HepG2 (cell line): ENCODE measurements around the gene DPEP3. TPM values are rescaled to one million over a fixed set of nuclear protein-coding genes. Genes with fewer than 3 reads are reported as not detected.
A peak's percentile ranks its signal among the peaks of the same experiment; 100 is the strongest.

Experiments
- HNRNPLL ChIP-seq: fragments of 200-400 bp; formaldehyde crosslinking; IDR thresholded peaks from 2 replicates; pipeline ENCODE4 v1.6.1; 2017; ENCODE audit warnings: mild to moderate bottlenecking, low read depth, low read length; ENCODE audit not compliant: poor library complexity, severe bottlenecking
- IKZF1 ChIP-seq: fragments of 450-650 bp; IDR thresholded peaks from 2 replicates; pipeline ENCODE4 v1.7.1; 2016
- KDM6A ChIP-seq: IDR thresholded peaks from 2 replicates; pipeline ENCODE4 v1.6.1; 2016; ENCODE audit warnings: low read depth
- MEF2D ChIP-seq: sonication (generic); formaldehyde crosslinking; IDR thresholded peaks from 2 replicates; pipeline ENCODE4 v1.5.1; 2020; ENCODE audit warnings: mild to moderate bottlenecking, missing genetic modification reagents
- MLLT10 ChIP-seq: sonication (generic); formaldehyde crosslinking; IDR thresholded peaks from 2 replicates; pipeline ENCODE4 v1.4.0; 2020; ENCODE audit warnings: missing genetic modification reagents
- MXI1 ChIP-seq: IDR thresholded peaks from 3 replicates; pipeline ENCODE4 v1.6.1; 2012; ENCODE audit warnings: low read depth, low read length, inconsistent platforms, borderline replicate concordance
- ONECUT2 ChIP-seq: sonication (generic); formaldehyde crosslinking; IDR thresholded peaks from 2 replicates; pipeline ENCODE4 v1.4.0; 2020; ENCODE audit warnings: missing genetic modification reagents
- PITX1 ChIP-seq: sonication (generic); formaldehyde crosslinking; IDR thresholded peaks from 2 replicates; pipeline ENCODE4 v1.5.1; 2020; ENCODE audit warnings: mild to moderate bottlenecking, missing genetic modification reagents
- SAP130 ChIP-seq: IDR thresholded peaks from 2 replicates; pipeline ENCODE4 v1.6.1; 2016; ENCODE audit warnings: low read depth
- SATB2 ChIP-seq: sonication (generic); formaldehyde crosslinking; IDR thresholded peaks from 2 replicates; pipeline ENCODE4 v1.5.0; 2020; ENCODE audit warnings: missing genetic modification reagents
- STAT5B ChIP-seq: sonication (generic); formaldehyde crosslinking; IDR thresholded peaks from 2 replicates; pipeline ENCODE4 v1.4.0; 2020; ENCODE audit warnings: missing genetic modification reagents
- TEF ChIP-seq: sonication (generic); formaldehyde crosslinking; IDR thresholded peaks from 2 replicates; pipeline ENCODE4 v1.5.0; 2020; ENCODE audit warnings: missing genetic modification reagents
- XBP1 ChIP-seq: sonication (generic); formaldehyde crosslinking; IDR thresholded peaks from 2 replicates; pipeline ENCODE4 v1.5.0; 2020; ENCODE audit warnings: missing genetic modification reagents
- ZBTB34 ChIP-seq: sonication (generic); formaldehyde crosslinking; IDR thresholded peaks from 2 replicates; pipeline ENCODE4 v1.8.0; 2022; ENCODE audit warnings: mild to moderate bottlenecking, missing genetic modification reagents
- ZFP62 ChIP-seq: sonication (generic); formaldehyde crosslinking; IDR thresholded peaks from 2 replicates; pipeline ENCODE4 v1.4.0; 2020; ENCODE audit warnings: missing genetic modification reagents
- ZKSCAN5 ChIP-seq: sonication (generic); formaldehyde crosslinking; IDR thresholded peaks from 2 replicates; pipeline ENCODE4 v1.5.1; 2020; ENCODE audit warnings: mild to moderate bottlenecking, missing genetic modification reagents
- ZNF260 ChIP-seq: sonication (generic); formaldehyde crosslinking; IDR thresholded peaks from 2 replicates; pipeline ENCODE4 v1.4.0; 2020; ENCODE audit warnings: missing genetic modification reagents, low read depth, mild to moderate bottlenecking, borderline replicate concordance
- ZNF710 ChIP-seq: sonication (generic); formaldehyde crosslinking; IDR thresholded peaks from 2 replicates; pipeline ENCODE4 v1.5.0; 2020; ENCODE audit warnings: mild to moderate bottlenecking, missing genetic modification reagents, borderline replicate concordance
- polyA plus RNA-seq, 8 experiments: library from polyadenylated mRNA; depleted of rRNA in 3 of 8; stranded (reverse) in 7 of 8; unstranded in 1 of 8; fragments of >200 nt; fragmentation: Illumina TruSeq in 4 of 8; extraction: Trizol in 4 of 8; gene quantifications; 2 replicates each; pipeline versions ENCODE4 v1.2.1 to v1.2.3, GENCODE V29; 2011 to 2016; ENCODE audit warnings: low read depth in 4 of 8, missing spikeins in 1 of 8, mixed read lengths in 1 of 8; ENCODE audit not compliant: insufficient read depth in 1 of 8
- total RNA-seq, 5 experiments: library from RNA; depleted of rRNA; stranded (reverse); fragments of >200 nt; fragmentation: Illumina TruSeq; extraction: Trizol; gene quantifications; 2 replicates each; pipeline ENCODE4 v1.2.3, GENCODE V29; 2016; ENCODE audit warnings: low read depth in 1 of 5
- TF ChIP-seq, protein P1 (sequence below): sonication (generic); formaldehyde crosslinking; IDR thresholded peaks from 2 replicates; pipeline ENCODE4 v1.5.1; 2020; ENCODE audit warnings: mild to moderate bottlenecking, missing genetic modification reagents, borderline replicate concordance
- TF ChIP-seq, protein P2 (sequence below): sonication (generic); formaldehyde crosslinking; IDR thresholded peaks from 2 replicates; pipeline ENCODE4 v1.8.0; 2022; ENCODE audit warnings: mild to moderate bottlenecking, missing genetic modification reagents, moderate library complexity

Gene DPEP3
- total and polyA plus RNA-seq, 2 of the 13 experiments (the other 11 are each of a cell fraction or from before 2014, with no cell fraction given), result not detected

DNA sequence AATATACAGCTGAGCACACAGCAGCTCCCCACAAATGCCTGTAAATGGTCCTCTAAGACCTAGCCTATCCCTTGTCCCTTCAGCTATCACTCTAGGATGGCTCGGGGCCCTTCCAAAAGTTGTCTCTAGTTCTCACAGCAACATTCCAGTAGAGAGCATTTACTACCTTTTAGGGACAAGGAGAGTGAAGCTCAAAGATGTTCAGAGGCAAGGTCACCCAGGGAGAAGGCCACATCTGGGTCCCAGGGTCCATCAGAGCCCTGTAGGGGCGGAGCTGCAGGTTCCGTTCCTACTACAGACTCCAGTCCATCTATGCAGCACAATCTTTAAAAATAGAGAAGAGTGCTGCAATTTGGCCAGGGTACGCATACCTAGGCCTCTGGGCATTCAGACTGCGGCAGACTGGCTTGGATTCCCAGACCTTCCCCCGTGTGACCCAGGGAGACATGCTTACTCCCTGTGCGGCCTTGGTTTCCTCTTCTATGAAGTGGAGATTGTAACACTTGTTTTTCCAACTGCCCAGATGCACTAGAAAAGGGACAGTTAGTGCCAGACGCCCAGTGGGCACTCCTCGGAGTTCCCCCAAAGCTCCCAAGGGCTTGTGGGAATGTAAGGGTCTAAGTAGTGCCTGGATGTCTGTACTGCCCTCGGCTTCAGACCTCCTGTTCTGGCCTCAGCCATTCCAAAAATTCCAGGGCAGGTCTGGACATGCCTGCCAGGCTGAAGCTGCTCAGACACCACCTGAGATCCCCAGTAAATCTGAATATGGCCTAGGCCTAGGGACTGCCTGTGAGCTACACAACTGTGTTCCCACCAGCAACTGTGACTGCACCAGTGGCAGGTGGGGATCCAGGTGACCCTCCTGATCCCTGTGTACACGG is 14.4 kb downstream of the DPEP3 start (continued):
- TF ChIP-seq MLLT10 (CRISPR knock-in tag) (no peak), TEF (CRISPR knock-in tag) (no peak), SAP130 (CRISPR knock-in tag) (peak; percentile 27), IKZF1 (no peak), ZNF710 (CRISPR knock-in tag) (no peak), ONECUT2 (CRISPR knock-in tag) (no peak), ZFP62 (CRISPR knock-in tag) (no peak), KDM6A (CRISPR knock-in tag) (no peak), MEF2D (CRISPR knock-in tag) (0 out of 2 replicates have a peak, but pooled peaks have one; percentile 5), ZKSCAN5 (CRISPR knock-in tag) (no peak), STAT5B (CRISPR knock-in tag) (no peak), XBP1 (CRISPR knock-in tag) (no peak), ZBTB34 (CRISPR knock-in tag) (no peak), ZNF260 (CRISPR knock-in tag) (no peak), MXI1 (no peak), SATB2 (CRISPR knock-in tag) (no peak), PITX1 (no peak), HNRNPLL (no peak)
- TF ChIP-seq, protein P1, sequence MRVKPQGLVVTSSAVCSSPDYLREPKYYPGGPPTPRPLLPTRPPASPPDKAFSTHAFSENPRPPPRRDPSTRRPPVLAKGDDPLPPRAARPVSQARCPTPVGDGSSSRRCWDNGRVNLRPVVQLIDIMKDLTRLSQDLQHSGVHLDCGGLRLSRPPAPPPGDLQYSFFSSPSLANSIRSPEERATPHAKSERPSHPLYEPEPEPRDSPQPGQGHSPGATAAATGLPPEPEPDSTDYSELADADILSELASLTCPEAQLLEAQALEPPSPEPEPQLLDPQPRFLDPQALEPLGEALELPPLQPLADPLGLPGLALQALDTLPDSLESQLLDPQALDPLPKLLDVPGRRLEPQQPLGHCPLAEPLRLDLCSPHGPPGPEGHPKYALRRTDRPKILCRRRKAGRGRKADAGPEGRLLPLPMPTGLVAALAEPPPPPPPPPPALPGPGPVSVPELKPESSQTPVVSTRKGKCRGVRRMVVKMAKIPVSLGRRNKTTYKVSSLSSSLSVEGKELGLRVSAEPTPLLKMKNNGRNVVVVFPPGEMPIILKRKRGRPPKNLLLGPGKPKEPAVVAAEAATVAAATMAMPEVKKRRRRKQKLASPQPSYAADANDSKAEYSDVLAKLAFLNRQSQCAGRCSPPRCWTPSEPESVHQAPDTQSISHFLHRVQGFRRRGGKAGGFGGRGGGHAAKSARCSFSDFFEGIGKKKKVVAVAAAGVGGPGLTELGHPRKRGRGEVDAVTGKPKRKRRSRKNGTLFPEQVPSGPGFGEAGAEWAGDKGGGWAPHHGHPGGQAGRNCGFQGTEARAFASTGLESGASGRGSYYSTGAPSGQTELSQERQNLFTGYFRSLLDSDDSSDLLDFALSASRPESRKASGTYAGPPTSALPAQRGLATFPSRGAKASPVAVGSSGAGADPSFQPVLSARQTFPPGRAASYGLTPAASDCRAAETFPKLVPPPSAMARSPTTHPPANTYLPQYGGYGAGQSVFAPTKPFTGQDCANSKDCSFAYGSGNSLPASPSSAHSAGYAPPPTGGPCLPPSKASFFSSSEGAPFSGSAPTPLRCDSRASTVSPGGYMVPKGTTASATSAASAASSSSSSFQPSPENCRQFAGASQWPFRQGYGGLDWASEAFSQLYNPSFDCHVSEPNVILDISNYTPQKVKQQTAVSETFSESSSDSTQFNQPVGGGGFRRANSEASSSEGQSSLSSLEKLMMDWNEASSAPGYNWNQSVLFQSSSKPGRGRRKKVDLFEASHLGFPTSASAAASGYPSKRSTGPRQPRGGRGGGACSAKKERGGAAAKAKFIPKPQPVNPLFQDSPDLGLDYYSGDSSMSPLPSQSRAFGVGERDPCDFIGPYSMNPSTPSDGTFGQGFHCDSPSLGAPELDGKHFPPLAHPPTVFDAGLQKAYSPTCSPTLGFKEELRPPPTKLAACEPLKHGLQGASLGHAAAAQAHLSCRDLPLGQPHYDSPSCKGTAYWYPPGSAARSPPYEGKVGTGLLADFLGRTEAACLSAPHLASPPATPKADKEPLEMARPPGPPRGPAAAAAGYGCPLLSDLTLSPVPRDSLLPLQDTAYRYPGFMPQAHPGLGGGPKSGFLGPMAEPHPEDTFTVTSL (CRISPR knock-in tag), result no peak
- TF ChIP-seq, protein P2, sequence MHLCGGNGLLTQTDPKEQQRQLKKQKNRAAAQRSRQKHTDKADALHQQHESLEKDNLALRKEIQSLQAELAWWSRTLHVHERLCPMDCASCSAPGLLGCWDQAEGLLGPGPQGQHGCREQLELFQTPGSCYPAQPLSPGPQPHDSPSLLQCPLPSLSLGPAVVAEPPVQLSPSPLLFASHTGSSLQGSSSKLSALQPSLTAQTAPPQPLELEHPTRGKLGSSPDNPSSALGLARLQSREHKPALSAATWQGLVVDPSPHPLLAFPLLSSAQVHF (CRISPR knock-in tag), result no peak
